OCI-LY7 (cell line): ENCODE data around the gene ZNF292. TPM values are rescaled to one million over a fixed set of nuclear protein-coding genes. Genes with fewer than 3 reads are reported as not detected.

ENCODE experiments used
- BruUV-seq: library from RNA; stranded (reverse); fragments of 400-500 nt; replicated peaks from 2 replicates; lab custom pipeline; 2021; lab: Mats Ljungman, UMichigan
- CTCF ChIA-PET: fragments of 300-600 bp; sonication (Branson Sonifier 250); formaldehyde crosslinking; loops from one replicate; lab custom pipeline; 2022; ENCODE audit warnings: antibody characterized with exemption; ENCODE audit not compliant: unreplicated experiment; lab: Charles Lee
- POLR2A ChIA-PET: fragments of 300-600 bp; sonication (Branson Sonifier 250); formaldehyde crosslinking; loops from one replicate; lab custom pipeline; 2022; ENCODE audit warnings: antibody characterized with exemption; lab: Charles Lee
- DNase-seq: peaks from one replicate; pipeline ENCODE4 v3.0.0-alpha.2; 2015; ENCODE audit warnings: low spot score
- H2AFZ ChIP-seq: fragments of 200-600 bp; sonication (generic), shearing (Covaris generic); 2 replicates; pipeline ENCODE4 v1.6.1; 2014; ENCODE audit warnings: mild to moderate bottlenecking, antibody characterized with exemption, low read length, moderate library complexity
- H3K27ac ChIP-seq: fragments of 200-600 bp; sonication (generic); 2 replicates; pipeline ENCODE4 v1.5.1; 2014; ENCODE audit warnings: mixed run types, low read depth, mild to moderate bottlenecking, moderate library complexity, low read length, inconsistent platforms; ENCODE audit not compliant: poor library complexity, severe bottlenecking
- H3K36me3 ChIP-seq: fragments of 200-600 bp; sonication (generic); 2 replicates; pipeline ENCODE4 v1.6.1; 2014; ENCODE audit warnings: mild to moderate bottlenecking, antibody characterized with exemption, low read length, moderate library complexity, mixed read lengths; ENCODE audit not compliant: insufficient read depth
- H3K4me1 ChIP-seq: fragments of 200-600 bp; sonication (generic); 2 replicates; pipeline ENCODE4 v1.5.1; 2014; ENCODE audit warnings: mild to moderate bottlenecking, low read length; ENCODE audit not compliant: insufficient read depth, poor library complexity, severe bottlenecking
- H3K4me2 ChIP-seq: fragments of 200-600 bp; sonication (generic); 2 replicates; pipeline ENCODE4 v1.6.1; 2014; ENCODE audit warnings: mild to moderate bottlenecking, low read length
- H3K4me3 ChIP-seq: fragments of 200-600 bp; sonication (generic); 2 replicates; pipeline ENCODE4 v1.5.1; 2014; ENCODE audit warnings: mild to moderate bottlenecking, low read depth, low read length; ENCODE audit not compliant: poor library complexity, severe bottlenecking
- H3K79me2 ChIP-seq: fragments of 200-600 bp; sonication (generic); 2 replicates; pipeline ENCODE4 v1.6.1; 2016; ENCODE audit warnings: low read depth, mild to moderate bottlenecking, low read length, moderate library complexity, mixed read lengths; ENCODE audit not compliant: insufficient read depth
- H3K9me2 ChIP-seq: fragments of 200-600 bp; sonication (generic); 2 replicates; pipeline ENCODE4 v1.6.1; 2016; ENCODE audit warnings: mild to moderate bottlenecking, low read length, mixed read lengths; ENCODE audit not compliant: insufficient read depth
- H3K9me3 ChIP-seq: fragments of 200-600 bp; sonication (generic); 2 replicates; pipeline ENCODE4 v1.6.1; 2014; ENCODE audit warnings: mild to moderate bottlenecking, mixed run types, low read length, mixed read lengths
- H4K20me1 ChIP-seq: fragments of 200-600 bp; sonication (generic); 2 replicates; pipeline ENCODE4 v1.6.1; 2014; ENCODE audit warnings: mild to moderate bottlenecking, antibody characterized with exemption, low read length, moderate library complexity, mixed read lengths; ENCODE audit not compliant: insufficient read depth
- EZH2phosphoT487 ChIP-seq: fragments of 200-600 bp; sonication (generic); IDR thresholded peaks from 2 replicates; pipeline ENCODE4 v1.6.1; 2018; ENCODE audit warnings: low read depth, borderline replicate concordance, mild to moderate bottlenecking, mixed run types, antibody characterized with exemption, low read length, moderate library complexity, mixed read lengths
- intact Hi-C: fragments of 100-400 bp; cut with micrococcal nuclease; formaldehyde crosslinking; loops from one replicate; pipeline ENCODE4 v1.10.0; 2022; ENCODE audit not compliant: unreplicated experiment
- total RNA-seq, 2 experiments: library from RNA; depleted of rRNA in 1 of 2; stranded (reverse); fragments of >200 nt in 1 of 2; shearing (Covaris generic) in 1 of 2; gene quantifications; 2 replicates each; pipeline ENCODE4 v1.2.3, GENCODE V29; 2014 to 2022
- TF ChIP-seq, protein P1 (sequence below): fragments of 200-600 bp; sonication (generic); conservative IDR thresholded peaks from 2 replicates; pipeline ENCODE4 v1.5.1; 2014; ENCODE audit warnings: mild to moderate bottlenecking, antibody characterized with exemption, low read length, moderate library complexity, mixed read lengths

Gene ZNF292
- total RNA-seq, 2 experiments from 2014 or later: 18.7 to 53.7 TPM

GRCh38 chr6:87110636-87111035 lies 44.7 kb upstream of the ZNF292 start:
- no peaks in the 10 kb centered on the region for H4K20me1 ChIP-seq
- H3K36me3 ChIP-seq: no peaks in the 10 kb centered on the region
- no peak for TF ChIP-seq EZH2phosphoT487
- TF ChIP-seq, protein P1, sequence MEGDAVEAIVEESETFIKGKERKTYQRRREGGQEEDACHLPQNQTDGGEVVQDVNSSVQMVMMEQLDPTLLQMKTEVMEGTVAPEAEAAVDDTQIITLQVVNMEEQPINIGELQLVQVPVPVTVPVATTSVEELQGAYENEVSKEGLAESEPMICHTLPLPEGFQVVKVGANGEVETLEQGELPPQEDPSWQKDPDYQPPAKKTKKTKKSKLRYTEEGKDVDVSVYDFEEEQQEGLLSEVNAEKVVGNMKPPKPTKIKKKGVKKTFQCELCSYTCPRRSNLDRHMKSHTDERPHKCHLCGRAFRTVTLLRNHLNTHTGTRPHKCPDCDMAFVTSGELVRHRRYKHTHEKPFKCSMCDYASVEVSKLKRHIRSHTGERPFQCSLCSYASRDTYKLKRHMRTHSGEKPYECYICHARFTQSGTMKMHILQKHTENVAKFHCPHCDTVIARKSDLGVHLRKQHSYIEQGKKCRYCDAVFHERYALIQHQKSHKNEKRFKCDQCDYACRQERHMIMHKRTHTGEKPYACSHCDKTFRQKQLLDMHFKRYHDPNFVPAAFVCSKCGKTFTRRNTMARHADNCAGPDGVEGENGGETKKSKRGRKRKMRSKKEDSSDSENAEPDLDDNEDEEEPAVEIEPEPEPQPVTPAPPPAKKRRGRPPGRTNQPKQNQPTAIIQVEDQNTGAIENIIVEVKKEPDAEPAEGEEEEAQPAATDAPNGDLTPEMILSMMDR: no peak
- no peaks in the 10 kb centered on the region for H3K9me3 ChIP-seq
- H2AFZ ChIP-seq: no peak overlapping the region
- no TSS peak for BruUV-seq
- H3K4me1 ChIP-seq: no peaks in the 10 kb centered on the region
- DNase-seq: no peak
- ChIA-PET POLR2A (no interaction called here), CTCF (no interaction called here)
- intact Hi-C loops: no loop called here
- no peak overlapping the region for H3K4me2 ChIP-seq
- H3K27ac ChIP-seq: no peak overlapping the region
- H3K4me3 ChIP-seq: no peak overlapping the region
- H3K79me2 ChIP-seq: no peaks in the 10 kb centered on the region
- no peaks in the 10 kb centered on the region for H3K9me2 ChIP-seq

- H3K36me3 ChIP-seq: no peaks in the 10 kb centered on the region
- H3K4me1 ChIP-seq: no peaks in the 10 kb centered on the region
- H3K79me2 ChIP-seq: no peaks in the 10 kb centered on the region
- H3K9me3 ChIP-seq: no peaks in the 10 kb centered on the region
- BruUV-seq: no TSS peak
- no peaks in the 10 kb centered on the region for H3K9me2 ChIP-seq
- intact Hi-C loops: no loop called here
- DNase-seq: no peak
- TF ChIP-seq EZH2phosphoT487: no peak
- TF ChIP-seq, protein P1: no peak
- H4K20me1 ChIP-seq: no peaks in the 10 kb centered on the region
- H2AFZ ChIP-seq: no peak overlapping the region
- H3K27ac ChIP-seq: no peak overlapping the region
- POLR2A ChIA-PET: interaction anchor here (0.5 to 1.3 kb wide), 3 partner anchors 10 to 336 kb away, joined by 3 to 4 read pairs (median 3); no protein-coding TSS in a partner anchor
- no peak overlapping the region for H3K4me2 ChIP-seq
- CTCF ChIA-PET: no interaction called here
- no peak overlapping the region for H3K4me3 ChIP-seq
Observed at GRCh38 chr6:87115402-87116135, 39.8 kb upstream of the ZNF292 start.

DNA sequence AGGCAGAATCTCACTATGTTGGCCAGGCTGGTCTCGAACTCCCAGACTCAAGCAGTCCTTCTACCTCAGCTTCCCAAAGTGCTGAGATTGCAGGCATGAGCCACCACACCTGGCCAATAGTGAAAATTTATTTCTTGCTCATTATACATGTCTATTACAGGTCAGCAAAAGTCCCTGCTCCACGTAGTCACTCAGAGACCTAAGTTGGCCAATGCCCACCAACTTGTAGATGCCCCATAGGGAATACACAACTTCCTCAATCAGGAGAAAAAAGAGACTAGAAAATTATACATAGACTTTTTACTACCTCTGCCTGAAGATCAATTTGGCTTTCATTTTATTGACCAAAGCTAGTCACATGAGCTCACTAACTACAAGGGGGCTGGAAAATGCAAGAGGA lies 38.4 kb upstream of the ZNF292 start:
- no peak for TF ChIP-seq EZH2phosphoT487
- TF ChIP-seq, protein P1: no peak
- CTCF ChIA-PET: no interaction called here
- DNase-seq: no peak
- Histone ChIP-seq H3K79me2 (no peaks in the 10 kb centered on the region), H4K20me1 (no peaks in the 10 kb centered on the region), H3K4me2 (no peak overlapping the region), H3K4me1 (no peaks in the 10 kb centered on the region), H3K9me2 (no peaks in the 10 kb centered on the region), H3K9me3 (no peaks in the 10 kb centered on the region), H2AFZ (no peak overlapping the region), H3K4me3 (no peak overlapping the region), H3K27ac (no peak overlapping the region), H3K36me3 (no peaks in the 10 kb centered on the region)
- intact Hi-C loops: no loop called here
- POLR2A ChIA-PET: interaction anchor here (0.6 kb wide), 1 partner anchor 540 kb away, joined by 3 read pairs; no protein-coding TSS in a partner anchor
- no TSS peak for BruUV-seq
